Thyroid gland (tissue), 4 donors: ENCODE data around the gene FBXO24.

ENCODE experiments used
- CTCF ChIP-seq, 6 experiments: fragments of 200-600 bp in 3 of 6; fragments of 450-650 bp in 3 of 6; sonication (generic) in 3 of 6; IDR thresholded peaks; one replicate each; pipeline ENCODE4 v1.5.1; 2016 to 2019; ENCODE audit warnings: antibody characterized with exemption in 6 of 6, mild to moderate bottlenecking in 2 of 6, inconsistent platforms in 1 of 6, moderate library complexity in 1 of 6
- POLR2A ChIP-seq, 2 donors: fragments of 450-650 bp; IDR thresholded peaks; one replicate each; pipeline ENCODE4 v1.6.1; 2017; ENCODE audit warnings: antibody characterized with exemption in 2 of 2, mild to moderate bottlenecking in 2 of 2, moderate library complexity in 1 of 2

GRCh38 chr7:100552532-100552931 is 33.6 kb upstream of the FBXO24 start:
- no peak for TF ChIP-seq CTCF (IDR thresholded peaks at IDR 0.05)
- no peak for TF ChIP-seq POLR2A (IDR thresholded peaks at IDR 0.05)
